Common myeloid progenitor, CD34-positive (primary cell): ENCODE measurements around the gene AGR2.

Source experiments
- CTCF ChIA-PET: fragments of 350-600 bp; sonication (Branson Sonifier 250); formaldehyde crosslinking; loops from one replicate; lab custom pipeline; 2021; ENCODE audit warnings: antibody characterized with exemption; lab: Charles Lee
- POLR2A ChIA-PET: fragments of 350-600 bp; sonication (Branson Sonifier 250); formaldehyde crosslinking; loops from one replicate; lab custom pipeline; 2021; ENCODE audit warnings: antibody characterized with exemption; lab: Charles Lee
- DNase-seq, 3 donors: peaks; one replicate each; pipeline versions ENCODE4 v3.0.0 to v3.0.0-alpha.2; 2013
- H3K27ac ChIP-seq, 2 experiments: 1 replicate in 1 of 2; 2 replicates in 1 of 2; pipeline ENCODE4 v1.7.0; 2013; ENCODE audit warnings: inconsistent platforms in 2 of 2, low read length in 2 of 2, mild to moderate bottlenecking in 2 of 2, low read depth in 1 of 2, moderate library complexity in 1 of 2; ENCODE audit not compliant: severe bottlenecking in 2 of 2, insufficient read depth in 1 of 2, poor library complexity in 1 of 2
- H3K27me3 ChIP-seq, 5 experiments: replicated peaks in 2 of 5; 1 replicate in 3 of 5; 2 replicates in 2 of 5; pipeline versions ENCODE4 v1.6.1 to v1.7.0; 2013; ENCODE audit warnings: low read length in 4 of 5, mild to moderate bottlenecking in 2 of 5, moderate library complexity in 2 of 5, inconsistent platforms in 1 of 5; ENCODE audit not compliant: insufficient read depth in 5 of 5, control insufficient read depth in 4 of 5
- H3K36me3 ChIP-seq, 4 experiments: 1 replicate in 2 of 4; 2 replicates in 2 of 4; pipeline versions ENCODE4 v1.6.1 to v1.7.0; 2013; ENCODE audit warnings: low read length in 3 of 4, control low read depth in 1 of 4, mild to moderate bottlenecking in 1 of 4; ENCODE audit not compliant: control insufficient read depth in 4 of 4, insufficient read depth in 4 of 4
- H3K4me1 ChIP-seq, 4 experiments: 1 replicate in 3 of 4; 2 replicates in 1 of 4; pipeline versions ENCODE4 v1.6.1 to v1.7.1; 2013; ENCODE audit warnings: low read length in 3 of 4, mild to moderate bottlenecking in 3 of 4, control low read depth in 1 of 4, inconsistent platforms in 1 of 4, moderate library complexity in 1 of 4; ENCODE audit not compliant: control insufficient read depth in 4 of 4, insufficient read depth in 4 of 4; ENCODE audit errors: control extremely low read depth in 1 of 4
- H3K4me3 ChIP-seq, 7 experiments: 1 replicate in 4 of 7; 2 replicates in 3 of 7; pipeline versions ENCODE4 v1.5.1 to v1.7.0; 2013; ENCODE audit warnings: mild to moderate bottlenecking in 7 of 7, low read length in 6 of 7, moderate library complexity in 6 of 7, inconsistent platforms in 2 of 7, low read depth in 2 of 7, control low read depth in 1 of 7; ENCODE audit not compliant: insufficient read depth in 4 of 7, control insufficient read depth in 1 of 7; ENCODE audit errors: extremely low read depth in 1 of 7
- H3K9me3 ChIP-seq, 5 experiments: 1 replicate in 4 of 5; 2 replicates in 1 of 5; pipeline versions ENCODE4 v1.6.1 to v1.7.1; 2013; ENCODE audit warnings: low read length in 4 of 5, mild to moderate bottlenecking in 2 of 5, inconsistent platforms in 1 of 5, low read depth in 1 of 5, moderate library complexity in 1 of 5; ENCODE audit not compliant: control insufficient read depth in 4 of 5, insufficient read depth in 2 of 5; ENCODE audit errors: control extremely low read depth in 1 of 5
- WGBS: methylation state at CpG from one replicate; pipeline ENCODE4 v1.1.5; 2013; ENCODE audit not compliant: insufficient coverage; 5-methylcytosine and 5-hydroxymethylcytosine counted together

Gene AGR2

GRCh38 chr7:16791905-16792698 lies 12.7 kb downstream of the AGR2 start:
- WGBS = 94% methylated on average over 2 of the region's 5 CpGs
- peaks cover 0 to 7% (median 4%) of the 10 kb centered on the region in 4 experiments for H3K4me1 ChIP-seq
- ChIA-PET CTCF (no interaction called here), POLR2A (interaction anchor here (0.5 kb wide), 1 partner anchor 291 kb away, joined by 3 read pairs; no protein-coding TSS in a partner anchor)
- no peaks in the 10 kb centered on the region for H3K27me3 ChIP-seq
- H3K4me3 ChIP-seq = no peak overlapping the region
- no peaks in the 10 kb centered on the region for H3K36me3 ChIP-seq
- H3K9me3 ChIP-seq = no peaks in the 10 kb centered on the region
- no peak for DNase-seq
- no peak overlapping the region for H3K27ac ChIP-seq

GRCh38 chr7:16791071-16791470 lies 13.7 kb downstream of the AGR2 start:
- no peak overlapping the region for H3K4me3 ChIP-seq
- ChIA-PET CTCF (no interaction called here), POLR2A (no interaction called here)
- no peak overlapping the region for H3K27ac ChIP-seq
- no peaks in the 10 kb centered on the region for H3K36me3 ChIP-seq
- H3K9me3 ChIP-seq = no peaks in the 10 kb centered on the region
- no peak for DNase-seq
- no CpG with 5 or more reads among the region's 1 CpG for WGBS
- H3K27me3 ChIP-seq = no peaks in the 10 kb centered on the region
- H3K4me1 ChIP-seq = peaks cover 0 to 6% (median 4%) of the 10 kb centered on the region in 4 experiments

DNA sequence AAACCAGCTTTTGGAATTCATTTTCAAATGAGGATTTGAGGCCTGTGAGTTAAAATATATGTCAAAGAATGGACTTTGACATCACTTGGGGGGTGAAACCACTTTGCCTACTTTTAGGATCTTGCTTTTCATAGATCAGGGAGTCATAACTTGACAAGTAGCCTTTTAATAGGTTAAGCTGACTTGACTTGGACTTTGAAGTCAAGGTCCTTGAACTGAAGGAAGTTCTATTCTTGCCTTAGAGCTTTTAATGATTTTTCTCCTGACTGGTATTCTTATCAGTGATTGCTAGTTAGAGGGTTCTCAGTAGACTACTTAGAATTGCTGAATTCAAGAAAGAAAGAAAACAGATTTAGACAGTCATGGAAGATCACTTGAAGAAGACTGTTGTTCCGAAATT lies 17.7 kb downstream of the AGR2 start:
- ChIA-PET POLR2A (no interaction called here), CTCF (interaction anchor here (1.3 kb wide), 1 partner anchor 13 kb away, joined by 3 read pairs; no protein-coding TSS in a partner anchor)
- Histone ChIP-seq H3K27me3 (no peaks in the 10 kb centered on the region), H3K4me1 (peaks cover 0 to 3% (median 0%) of the 10 kb centered on the region in 4 experiments), H3K4me3 (no peak overlapping the region), H3K27ac (no peak overlapping the region), H3K36me3 (peaks cover 0 to 9% (median 4%) of the 10 kb centered on the region in 4 experiments), H3K9me3 (no peaks in the 10 kb centered on the region)
- no peak for DNase-seq
- 100% methylated on average over 1 of the region's 1 CpG for WGBS

- Histone ChIP-seq H3K27me3 (no peaks in the 10 kb centered on the region), H3K4me1 (peaks cover 0 to 3% (median 0%) of the 10 kb centered on the region in 4 experiments), H3K9me3 (no peaks in the 10 kb centered on the region), H3K36me3 (peaks cover 0 to 9% (median 9%) of the 10 kb centered on the region in 4 experiments), H3K27ac (no peak overlapping the region), H3K4me3 (no peak overlapping the region)
- WGBS = 100% methylated on average over 1 of the region's 4 CpGs
- ChIA-PET CTCF (interaction anchor here (1.3 kb wide), 1 partner anchor 13 kb away, joined by 3 read pairs; no protein-coding TSS in a partner anchor), POLR2A (no interaction called here)
- no peak for DNase-seq
These were observed 18.5 kb downstream of the AGR2 start for GRCh38 chr7:16786257-16786656.

- POLR2A ChIA-PET = no interaction called here
- peaks cover 0 to 9% (median 9%) of the 10 kb centered on the region in 4 experiments for H3K36me3 ChIP-seq
- no peaks in the 10 kb centered on the region for H3K9me3 ChIP-seq
- no peak overlapping the region for H3K4me3 ChIP-seq
- DNase-seq = no peak
- 95% methylated on average over 2 of the region's 2 CpGs for WGBS
- H3K27me3 ChIP-seq = no peaks in the 10 kb centered on the region
- H3K4me1 ChIP-seq = peaks cover 0 to 3% (median 0%) of the 10 kb centered on the region in 4 experiments
- CTCF ChIA-PET = no interaction called here
- H3K27ac ChIP-seq = no peak overlapping the region
These were observed 19.0 kb downstream of the AGR2 start for GRCh38 chr7:16785846-16786245.

GRCh38 chr7:16785321-16785720 lies 19.5 kb downstream of the AGR2 start:
- WGBS = no CpG with 5 or more reads among the region's 1 CpG
- Histone ChIP-seq H3K27ac (no peak overlapping the region), H3K36me3 (peaks cover 0 to 9% (median 9%) of the 10 kb centered on the region in 4 experiments), H3K9me3 (no peaks in the 10 kb centered on the region), H3K27me3 (no peaks in the 10 kb centered on the region), H3K4me1 (peaks cover 0 to 3% (median 1%) of the 10 kb centered on the region in 4 experiments), H3K4me3 (no peak overlapping the region)
- ChIA-PET CTCF (no interaction called here), POLR2A (no interaction called here)
- DNase-seq = no peak

DNA sequence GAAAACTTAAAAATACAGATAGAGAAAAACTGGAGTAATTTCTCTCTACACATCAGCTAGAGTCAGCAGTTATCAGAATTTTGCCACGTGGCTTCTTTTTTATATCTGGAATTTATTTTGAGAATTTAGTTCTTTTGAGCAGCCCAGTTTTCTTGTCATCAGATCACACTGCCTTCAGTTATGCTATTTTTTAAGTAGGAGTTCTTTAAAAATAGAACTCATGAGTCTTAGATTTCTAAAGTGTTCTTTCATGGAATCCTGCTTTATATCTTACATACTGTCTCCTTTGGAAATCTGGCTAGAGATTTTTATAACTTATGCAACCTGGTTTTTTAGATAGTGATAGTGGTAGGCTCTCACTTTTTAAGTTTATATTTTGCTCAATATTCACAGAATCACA lies 24.2 kb downstream of the AGR2 start:
- no peak for DNase-seq
- H3K9me3 ChIP-seq = no peaks in the 10 kb centered on the region
- no peak overlapping the region for H3K27ac ChIP-seq
- peaks cover 0 to 9% (median 9%) of the 10 kb centered on the region in 4 experiments for H3K36me3 ChIP-seq
- POLR2A ChIA-PET = no interaction called here
- 86% methylated on average over 1 of the region's 1 CpG for WGBS
- H3K4me3 ChIP-seq = no peak overlapping the region
- H3K4me1 ChIP-seq = peaks cover 3 to 15% (median 11%) of the 10 kb centered on the region in 4 experiments
- H3K27me3 ChIP-seq = no peaks in the 10 kb centered on the region
- CTCF ChIA-PET = interaction anchor here (0.8 to 2.4 kb wide), 5 partner anchors 10 to 55 kb away, joined by 3 to 9 read pairs (median 3); no protein-coding TSS in a partner anchor
